Activated naive CD4-positive, alpha-beta T cell treated with anti-CD3 and anti-CD28 coated beads, Interleukin-2, amount 50 U/mL, for 72 hours (primary cell): ENCODE data around the gene CTSD. TPM values are rescaled to one million over a fixed set of nuclear protein-coding genes. Genes with fewer than 3 reads are reported as not detected.
A peak's percentile ranks its signal among the peaks of the same experiment; 100 is the strongest.
"Not testable (repeated sequence)": the region's sequence is repeated elsewhere in the genome, so short reads cannot be mapped to it uniquely, and the experiment has no call there.

Source experiments
- ATAC-seq, 2 donors: fragments of 150-1000 bp; cut with Tn5 transposase; 2 replicates each; pipeline ENCODE4 v1.10.0; 2021; ENCODE audit warnings: mild to moderate bottlenecking in 2 of 2, moderate library complexity in 2 of 2
- DNase-seq, 2 donors: peaks; one replicate each; pipeline ENCODE4 v3.0.0; 2021 to 2022; ENCODE audit warnings: low spot score in 2 of 2
- H3K27ac Mint-ChIP-seq, 2 donors: one replicate each; pipeline ENCODE4 v1.8.0; 2022; ENCODE audit warnings: mild to moderate bottlenecking in 2 of 2, mixed read lengths in 2 of 2
- H3K36me3 Mint-ChIP-seq, 2 donors: one replicate each; pipeline ENCODE4 v1.8.0; 2022; ENCODE audit warnings: mixed read lengths in 2 of 2
- H3K9me3 Mint-ChIP-seq, 2 donors: one replicate each; pipeline ENCODE4 v1.8.0; 2022; ENCODE audit warnings: mixed read lengths in 2 of 2
- total RNA-seq, 2 donors: library from RNA; stranded (reverse); gene quantifications; one replicate each; pipeline ENCODE4 v1.2.3, GENCODE V29; 2022

The CTSD gene
- 10 to 100 TPM; 47.2 to 55.7 TPM for total RNA-seq

- peak within 1 kb of the TSS; percentile 90 to 96 for H3K27ac Mint-ChIP-seq
- peak; percentile 90 for ATAC-seq
These were observed at the start of gene CTSD for GRCh38 chr11:1763796-1764661. Gene CTSD (minus strand): TSS chr11:1763927. CDS start chr11:1763859, 68 bp downstream.

GRCh38 chr11:1813356-1813755 is 49.6 kb upstream of the CTSD start:
- not testable (repeated sequence) for H3K27ac Mint-ChIP-seq, ATAC-seq, DNase-seq, H3K36me3 Mint-ChIP-seq, H3K9me3 Mint-ChIP-seq

More at GRCh38 chr11:1763796-1764661, at the start of gene CTSD:
- DNase-seq = peak; percentile 89 to 96
- Mint-ChIP-seq H3K9me3 (no peaks in the 10 kb centered on the region), H3K36me3 (no peaks in the 10 kb centered on the region)

GRCh38 chr11:1812801-1813200 is 49.1 kb upstream of the CTSD start:
- Mint-ChIP-seq H3K9me3 (no peaks in the 10 kb centered on the region), H3K27ac (no peak overlapping the region), H3K36me3 (no peaks in the 10 kb centered on the region)
- ATAC-seq (no peak), DNase-seq (no peak)

GRCh38 chr11:1812274-1812673 is 48.5 kb upstream of the CTSD start:
- ATAC-seq (no peak), DNase-seq (no peak)
- H3K27ac Mint-ChIP-seq = no peak overlapping the region
- H3K9me3 Mint-ChIP-seq = no peaks in the 10 kb centered on the region
- H3K36me3 Mint-ChIP-seq = no peaks in the 10 kb centered on the region

- Mint-ChIP-seq H3K27ac (no peak overlapping the region), H3K36me3 (no peaks in the 10 kb centered on the region), H3K9me3 (no peaks in the 10 kb centered on the region)
- DNase-seq (no peak), ATAC-seq (no peak)
These were observed 47.0 kb upstream of the CTSD start for GRCh38 chr11:1810761-1811160.

GRCh38 chr11:1807264-1807995 is 43.7 kb upstream of the CTSD start:
- no peak for ATAC-seq
- DNase-seq = no peak
- Mint-ChIP-seq H3K9me3 (no peaks in the 10 kb centered on the region), H3K27ac (no peak overlapping the region), H3K36me3 (no peaks in the 10 kb centered on the region)

GRCh38 chr11:1805525-1805924 is 41.8 kb upstream of the CTSD start:
- no peaks in the 10 kb centered on the region for H3K36me3 Mint-ChIP-seq
- H3K9me3 Mint-ChIP-seq = no peaks in the 10 kb centered on the region
- no peak for DNase-seq
- no peak for ATAC-seq
- H3K27ac Mint-ChIP-seq = no peak overlapping the region

- H3K36me3 Mint-ChIP-seq, H3K27ac Mint-ChIP-seq, H3K9me3 Mint-ChIP-seq, ATAC-seq, DNase-seq: not testable (repeated sequence)
These were observed 40.2 kb upstream of the CTSD start for GRCh38 chr11:1803835-1804519.

GRCh38 chr11:1803246-1803645 is 39.5 kb upstream of the CTSD start:
- H3K36me3 Mint-ChIP-seq = no peaks in the 10 kb centered on the region
- ATAC-seq = no peak
- H3K9me3 Mint-ChIP-seq = no peaks in the 10 kb centered on the region
- H3K27ac Mint-ChIP-seq = no peak overlapping the region
- DNase-seq = no peak

GRCh38 chr11:1797391-1798125 is 33.8 kb upstream of the CTSD start:
- Mint-ChIP-seq H3K27ac (no peak overlapping the region), H3K36me3 (peaks cover 1 to 3% of the 10 kb centered on the region in 2 donors), H3K9me3 (peaks cover 0 to 1% of the 10 kb centered on the region in 2 donors)
- ATAC-seq = no peak
- no peak for DNase-seq

- Mint-ChIP-seq H3K27ac (no peak overlapping the region), H3K9me3 (peaks cover 0 to 3% of the 10 kb centered on the region in 2 donors), H3K36me3 (peaks cover 4 to 6% of the 10 kb centered on the region in 2 donors)
- DNase-seq (no peak), ATAC-seq (no peak)
These were observed 32.8 kb upstream of the CTSD start for GRCh38 chr11:1796413-1797011.

GRCh38 chr11:1793081-1793480 is 29.4 kb upstream of the CTSD start:
- Mint-ChIP-seq H3K36me3 (peaks cover 4 to 6% of the 10 kb centered on the region in 2 donors), H3K9me3 (peaks cover 0 to 3% of the 10 kb centered on the region in 2 donors), H3K27ac (no peak overlapping the region)
- ATAC-seq = no peak
- no peak for DNase-seq

- Mint-ChIP-seq H3K9me3 (peaks cover 0 to 3% of the 10 kb centered on the region in 2 donors), H3K27ac (no peak overlapping the region), H3K36me3 (peaks cover 4 to 6% of the 10 kb centered on the region in 2 donors)
- DNase-seq (no peak), ATAC-seq (no peak)
These were observed 28.7 kb upstream of the CTSD start for GRCh38 chr11:1792461-1792860.

- Mint-ChIP-seq H3K9me3 (peaks cover 0 to 3% of the 10 kb centered on the region in 2 donors), H3K27ac (no peak overlapping the region), H3K36me3 (peaks cover 4 to 6% of the 10 kb centered on the region in 2 donors)
- DNase-seq = no peak
- ATAC-seq = no peak
These were observed 28.2 kb upstream of the CTSD start for GRCh38 chr11:1791912-1792311.

GRCh38 chr11:1786466-1786865 is 22.7 kb upstream of the CTSD start:
- DNase-seq = no peak
- Mint-ChIP-seq H3K27ac (no peak overlapping the region), H3K9me3 (no peaks in the 10 kb centered on the region), H3K36me3 (no peaks in the 10 kb centered on the region)
- ATAC-seq = no peak
